ENCODE results near the gene ABHD18.
A peak's percentile ranks its signal among the peaks of the same experiment; 100 is the strongest.

GRCh38 chr4:128060699-128061565 lies 95.7 kb downstream of the ABHD18 start, which contains the start of gene LARP1B:
- TF ChIP-seq ELK1 (IDR thresholded peaks at IDR 0.05; ENCODE audit: low read depth, low read length) = no peak
- TF ChIP-seq ZSCAN20 (CRISPR knock-in tag; IDR thresholded peaks at IDR 0.05) = no peak
- no peak for TF ChIP-seq RCOR1 (IDR thresholded peaks at IDR 0.05; ENCODE audit: low read depth, low read length)
- no peak for TF ChIP-seq CTCF (IDR thresholded peaks at IDR 0.05)
- peak; percentile 92; the same call in 1 of the 2 replicates for TF ChIP-seq PHF8 (IDR thresholded peaks at IDR 0.05; ENCODE audit: borderline replicate concordance, low read depth)
- TF ChIP-seq MYC (IDR thresholded peaks at IDR 0.05; ENCODE audit: borderline replicate concordance, low read length) = peak; percentile 93
- no peak for TF ChIP-seq JUNB (IDR thresholded peaks at IDR 0.05)
- peak; percentile 81 for TF ChIP-seq MAX (IDR thresholded peaks at IDR 0.05)
- TF ChIP-seq POLR2A (IDR thresholded peaks at IDR 0.05; ENCODE audit: low read length) = peak; percentile 78
- no peak for TF ChIP-seq CBX8 (IDR thresholded peaks at IDR 0.05)
- TF ChIP-seq CEBPB (IDR thresholded peaks at IDR 0.05) = no peak
- peak; percentile 51; the same call in 1 of the 2 replicates for TF ChIP-seq TFCP2L1 (CRISPR knock-in tag; IDR thresholded peaks at IDR 0.05)
